OCI-LY3 (cell line): Measurements from ENCODE around the gene MTURN.

ENCODE experiments used
- H2AFZ ChIP-seq: fragments of 200-600, 300-600 bp; shearing (Covaris generic); 2 replicates; pipeline ENCODE4 v1.6.0; 2014; ENCODE audit warnings: antibody characterized with exemption, low read depth, low read length
- H3K27ac ChIP-seq: fragments of 200-600, 300-600 bp; sonication (generic); 2 replicates; pipeline ENCODE4 v1.5.1; 2014; ENCODE audit warnings: mild to moderate bottlenecking, low read length, moderate library complexity, mixed read lengths
- H3K27me3 ChIP-seq: fragments of 200-600, 300-600 bp; sonication (generic); 2 replicates; pipeline ENCODE4 v1.6.1; 2014; ENCODE audit warnings: low read depth, low read length, mixed read lengths
- H3K36me3 ChIP-seq: fragments of 200-600, 300-600 bp; sonication (generic); replicated peaks from 2 replicates; pipeline ENCODE3; 2014; ENCODE audit warnings: low read depth, low read length, mixed read lengths
- H3K4me1 ChIP-seq: fragments of 300-600, 200-600 bp; sonication (generic); 2 replicates; pipeline ENCODE4 v1.6.1; 2014; ENCODE audit warnings: low read length, mixed read lengths
- H3K4me2 ChIP-seq: fragments of 200-600, 300-600 bp; sonication (generic); 2 replicates; pipeline ENCODE4 v1.6.1; 2014; ENCODE audit warnings: low read length, mixed read lengths
- H3K4me3 ChIP-seq: fragments of 300-600, 200-600 bp; sonication (generic); 2 replicates; pipeline ENCODE4 v1.5.1; 2014; ENCODE audit warnings: antibody characterized with exemption, mild to moderate bottlenecking, low read length, moderate library complexity
- H3K79me2 ChIP-seq: fragments of 300-600, 200-600 bp; shearing (Covaris generic); 2 replicates; pipeline ENCODE4 v1.6.1; 2014; ENCODE audit warnings: mild to moderate bottlenecking, low read length, mixed read lengths
- H3K9ac ChIP-seq: fragments of 300-600, 200-600 bp; shearing (Covaris generic); 2 replicates; pipeline ENCODE4 v1.6.0; 2014; ENCODE audit warnings: mild to moderate bottlenecking, low read length, moderate library complexity
- H3K9me3 ChIP-seq: fragments of 200-600, 300-600 bp; shearing (Covaris generic); 2 replicates; pipeline ENCODE4 v1.6.1; 2014; ENCODE audit warnings: low read length, mixed read lengths; ENCODE audit not compliant: insufficient read depth
- H4K20me1 ChIP-seq: fragments of 200-600, 300-600 bp; sonication (generic); 2 replicates; pipeline ENCODE4 v1.6.1; 2016; ENCODE audit warnings: low read length, mixed read lengths; ENCODE audit not compliant: insufficient read depth
- EZH2phosphoT487 ChIP-seq: fragments of 200-600 bp; shearing (Covaris generic); IDR thresholded peaks from 2 replicates; pipeline ENCODE4 v1.6.1; 2018; ENCODE audit warnings: antibody characterized with exemption, mixed run types, low read depth
- TF ChIP-seq, protein P1 (sequence below): fragments of 200-600, 300-600 bp; sonication (generic); IDR thresholded peaks from 2 replicates; pipeline ENCODE4 v1.5.1; 2014; ENCODE audit warnings: antibody characterized with exemption, low read length, low read depth

The MTURN gene

GRCh38 chr7:30114536-30115238 is 20.1 kb upstream of the MTURN start:
- Histone ChIP-seq H2AFZ (no peak overlapping the region), H3K36me3 (peaks cover 3% of the 10 kb centered on the region), H3K27me3 (no peaks in the 10 kb centered on the region), H3K4me3 (no peak overlapping the region), H3K79me2 (no peaks in the 10 kb centered on the region), H3K4me1 (peaks cover under 1% of the 10 kb centered on the region; the same call in 1 of the 2 replicates), H3K27ac (no peak overlapping the region), H3K9me3 (peaks cover 3% of the 10 kb centered on the region; the same call in 1 of the 2 replicates), H4K20me1 (no peaks in the 10 kb centered on the region), H3K4me2 (no peak overlapping the region), H3K9ac (no peak overlapping the region)
- TF ChIP-seq EZH2phosphoT487, result no peak
- TF ChIP-seq, protein P1, sequence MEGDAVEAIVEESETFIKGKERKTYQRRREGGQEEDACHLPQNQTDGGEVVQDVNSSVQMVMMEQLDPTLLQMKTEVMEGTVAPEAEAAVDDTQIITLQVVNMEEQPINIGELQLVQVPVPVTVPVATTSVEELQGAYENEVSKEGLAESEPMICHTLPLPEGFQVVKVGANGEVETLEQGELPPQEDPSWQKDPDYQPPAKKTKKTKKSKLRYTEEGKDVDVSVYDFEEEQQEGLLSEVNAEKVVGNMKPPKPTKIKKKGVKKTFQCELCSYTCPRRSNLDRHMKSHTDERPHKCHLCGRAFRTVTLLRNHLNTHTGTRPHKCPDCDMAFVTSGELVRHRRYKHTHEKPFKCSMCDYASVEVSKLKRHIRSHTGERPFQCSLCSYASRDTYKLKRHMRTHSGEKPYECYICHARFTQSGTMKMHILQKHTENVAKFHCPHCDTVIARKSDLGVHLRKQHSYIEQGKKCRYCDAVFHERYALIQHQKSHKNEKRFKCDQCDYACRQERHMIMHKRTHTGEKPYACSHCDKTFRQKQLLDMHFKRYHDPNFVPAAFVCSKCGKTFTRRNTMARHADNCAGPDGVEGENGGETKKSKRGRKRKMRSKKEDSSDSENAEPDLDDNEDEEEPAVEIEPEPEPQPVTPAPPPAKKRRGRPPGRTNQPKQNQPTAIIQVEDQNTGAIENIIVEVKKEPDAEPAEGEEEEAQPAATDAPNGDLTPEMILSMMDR, result no peak

- no peak overlapping the region for H3K27ac ChIP-seq
Measured at GRCh38 chr7:30115709-30116297, 19.0 kb upstream of the MTURN start.

GRCh38 chr7:30116771-30117170 is 18.0 kb upstream of the MTURN start:
- no peaks in the 10 kb centered on the region for H3K27me3 ChIP-seq
- no peak overlapping the region for H3K4me2 ChIP-seq
- H3K9me3 ChIP-seq, result peaks cover 3% of the 10 kb centered on the region; the same call in 1 of the 2 replicates
- H3K36me3 ChIP-seq, result peaks cover 6% of the 10 kb centered on the region
- no peak overlapping the region for H3K4me3 ChIP-seq
- H3K9ac ChIP-seq, result no peak overlapping the region
- H3K79me2 ChIP-seq, result no peaks in the 10 kb centered on the region
- H4K20me1 ChIP-seq, result no peaks in the 10 kb centered on the region
- H3K4me1 ChIP-seq, result peaks cover 10% of the 10 kb centered on the region
- H2AFZ ChIP-seq, result no peak overlapping the region
- no peak overlapping the region for H3K27ac ChIP-seq
- TF ChIP-seq EZH2phosphoT487, result no peak
- TF ChIP-seq, protein P1, result no peak

More at GRCh38 chr7:30115709-30116297, 19.0 kb upstream of the MTURN start:
- Histone ChIP-seq H3K36me3 (peaks cover 6% of the 10 kb centered on the region), H4K20me1 (no peaks in the 10 kb centered on the region), H3K9me3 (peaks cover 3% of the 10 kb centered on the region; the same call in 1 of the 2 replicates), H3K79me2 (no peaks in the 10 kb centered on the region), H3K27me3 (no peaks in the 10 kb centered on the region), H3K4me3 (no peak overlapping the region), H2AFZ (no peak overlapping the region), H3K4me2 (no peak overlapping the region), H3K9ac (no peak overlapping the region), H3K4me1 (peaks cover 10% of the 10 kb centered on the region)
- TF ChIP-seq, protein P1, result no peak
- no peak for TF ChIP-seq EZH2phosphoT487

DNA sequence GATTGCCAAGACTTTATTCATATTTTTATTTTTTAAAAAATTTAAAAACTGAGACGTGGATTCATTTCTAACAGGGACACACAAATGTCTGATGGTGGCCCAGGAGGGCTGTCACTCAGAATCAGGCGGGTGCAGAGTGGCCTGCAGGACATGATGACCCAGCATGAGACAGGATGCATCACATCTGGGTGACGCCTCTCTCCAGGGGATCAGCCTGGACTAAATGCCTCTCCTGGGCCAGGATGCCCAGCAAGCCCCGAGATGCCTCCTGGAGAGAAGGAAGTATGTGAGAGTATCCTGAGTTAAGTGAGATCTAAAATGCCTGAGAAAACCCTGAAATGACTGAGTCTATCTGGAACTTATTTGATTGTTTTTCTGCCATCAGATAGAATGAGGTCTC is 16.9 kb upstream of the MTURN start:
- Histone ChIP-seq H3K9ac (no peak overlapping the region), H4K20me1 (no peaks in the 10 kb centered on the region), H3K4me3 (no peak overlapping the region), H2AFZ (no peak overlapping the region), H3K4me2 (no peak overlapping the region), H3K4me1 (peaks cover 10% of the 10 kb centered on the region), H3K9me3 (peaks cover 2% of the 10 kb centered on the region; the same call in 1 of the 2 replicates), H3K36me3 (peaks cover 6% of the 10 kb centered on the region), H3K27me3 (no peaks in the 10 kb centered on the region), H3K79me2 (no peaks in the 10 kb centered on the region), H3K27ac (no peak overlapping the region)
- no peak for TF ChIP-seq EZH2phosphoT487
- TF ChIP-seq, protein P1, result no peak
